ENCODE results near the gene SLC25A45.

Gene SLC25A45

GRCh38 chr11:65382033-65382803 lies at the start of gene SLC25A45:
SLC25A45 (minus strand) TSS chr11:65382646; CDS start chr11:65381951, 695 bp downstream.
- peak; percentile 93 for DNase-seq

- peak; percentile 12 for DNase-seq
These were observed 49.1 kb upstream of the SLC25A45 start for GRCh38 chr11:65431451-65432099.

GRCh38 chr11:65430406-65431217 lies 48.2 kb upstream of the SLC25A45 start:
- peak; percentile 41 for DNase-seq

- DNase-seq: peak; percentile 61
These were observed 47.4 kb upstream of the SLC25A45 start for GRCh38 chr11:65429724-65430405.

- DNase-seq: peak; percentile 61
These were observed 46.7 kb upstream of the SLC25A45 start for GRCh38 chr11:65429068-65429681.

- no peak for DNase-seq
These were observed 46.2 kb upstream of the SLC25A45 start for GRCh38 chr11:65428578-65429067.

- DNase-seq: peak; percentile 72
These were observed 45.5 kb upstream of the SLC25A45 start for GRCh38 chr11:65427691-65428577.

- DNase-seq: peak; percentile 76
These were observed 44.6 kb upstream of the SLC25A45 start for GRCh38 chr11:65426839-65427690.

- DNase-seq: peak; percentile 78
These were observed 43.8 kb upstream of the SLC25A45 start for GRCh38 chr11:65425971-65426838.

GRCh38 chr11:65425105-65425970 lies 42.9 kb upstream of the SLC25A45 start:
- DNase-seq: peak; percentile 91

GRCh38 chr11:65424205-65425104 lies 42.0 kb upstream of the SLC25A45 start:
- peak; percentile 62 for DNase-seq

GRCh38 chr11:65423516-65424204 lies 41.2 kb upstream of the SLC25A45 start:
- DNase-seq: peak; percentile 56

- DNase-seq: peak; percentile 92
These were observed 40.4 kb upstream of the SLC25A45 start, which contains the start of gene NEAT1 for GRCh38 chr11:65422633-65423515. NEAT1 (plus strand) TSS chr11:65422798.

- DNase-seq: peak; percentile 94
These were observed 39.6 kb upstream of the SLC25A45 start for GRCh38 chr11:65421794-65422632.

All from hematopoietic multipotent progenitor cell treated with erythropoietin and hydrocortisone succinate and interleukin-3 and kit ligand, for 8 days (in vitro differentiated cells).